Lower lobe of right lung (tissue), 2 donors: ENCODE data around the gene SPACA4. TPM values are rescaled to one million over a fixed set of nuclear protein-coding genes. Genes with fewer than 3 reads are reported as not detected.

Experiments
- ATAC-seq, 2 donors: fragments of 200-7000 bp; cut with Tn5 transposase; one replicate each; pipeline ENCODE4 v1.9.1; 2020 to 2022; ENCODE audit warnings: mild to moderate bottlenecking in 2 of 2, moderate library complexity in 2 of 2
- DNase-seq: peaks from one replicate; pipeline ENCODE4 v3.0.0-alpha.2; 2020
- H3K27ac ChIP-seq: fragments of 200-600 bp; one replicate; pipeline ENCODE4 v1.8.0; 2022
- H3K27me3 ChIP-seq: fragments of 200-600 bp; one replicate; pipeline ENCODE4 v1.8.0; 2022; ENCODE audit warnings: low read depth
- H3K36me3 ChIP-seq: fragments of 200-600 bp; one replicate; pipeline ENCODE4 v1.8.0; 2022; ENCODE audit warnings: mild to moderate bottlenecking
- H3K4me1 ChIP-seq: fragments of 200-600 bp; one replicate; pipeline ENCODE4 v1.8.0; 2022
- H3K4me3 ChIP-seq: fragments of 200-600 bp; one replicate; pipeline ENCODE4 v1.8.0; 2022; ENCODE audit warnings: mild to moderate bottlenecking
- H3K9me3 ChIP-seq: fragments of 200-600 bp; one replicate; pipeline ENCODE4 v1.8.0; 2022
- CTCF ChIP-seq: fragments of 200-600 bp; IDR thresholded peaks from one replicate; pipeline ENCODE4 v1.8.0; 2022; ENCODE audit warnings: antibody characterized with exemption, mild to moderate bottlenecking
- intact Hi-C: fragments of 100-400 bp; cut with DNase I; formaldehyde crosslinking; loops from one replicate; pipeline ENCODE4 v1.11.0; 2022
- total RNA-seq: library from RNA; stranded (reverse); fragmentation: NEBNext Ultra II Directional; extraction: Animal tissue kit (Norgen Biotek cat#: 25700); gene quantifications from one replicate; pipeline ENCODE4 v1.2.1, GENCODE V29; 2021
- donor health status: DM: no; HTN: yes; CAD: no; lungs with severe emphysema.

SPACA4 gene
- total RNA-seq, 1 donor from 2014 or later: not detected

DNA sequence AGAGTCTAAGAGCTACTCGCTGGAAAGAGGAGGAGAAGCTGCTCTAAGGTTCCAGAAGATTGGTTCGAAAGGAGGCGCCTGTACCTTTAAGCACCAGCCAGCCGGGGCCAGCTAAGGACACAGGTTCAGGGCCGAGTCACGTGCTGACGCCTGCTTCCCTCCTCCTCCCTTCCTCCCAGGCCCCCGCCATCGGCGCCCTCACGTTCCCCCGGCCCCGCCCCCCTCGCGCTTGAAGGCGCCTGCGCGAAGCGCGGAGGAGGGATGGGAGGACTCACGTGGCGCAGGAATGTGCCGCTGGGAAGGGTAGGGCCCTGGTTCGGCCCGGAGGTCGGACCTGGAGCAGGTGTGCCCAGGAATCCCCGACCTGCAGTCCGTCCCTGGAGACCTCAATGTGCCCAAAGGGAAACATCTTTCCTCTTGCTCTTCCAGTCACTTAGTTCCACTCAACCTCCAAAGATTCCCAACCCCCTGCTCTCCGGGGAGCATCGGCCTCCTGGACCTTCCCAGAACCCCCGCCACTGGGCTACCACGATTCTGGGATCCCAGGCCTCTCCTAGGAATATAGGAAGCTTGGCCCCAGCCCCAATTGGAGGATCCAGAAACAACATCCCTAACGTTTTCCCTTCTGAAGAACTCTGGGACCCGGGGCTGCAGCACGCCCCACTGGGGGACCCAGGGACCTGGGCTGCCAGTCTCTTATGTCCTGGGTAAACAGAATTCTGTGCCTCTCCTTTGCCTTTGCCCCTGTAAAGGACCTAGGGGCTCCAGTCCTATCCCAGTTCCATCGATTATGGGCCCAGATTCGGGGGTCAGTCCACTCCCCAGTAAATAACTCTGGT lies 28.1 kb downstream of the SPACA4 start:
- ATAC-seq (peak; percentile 68 to 74), DNase-seq (peak; percentile 98)
- Histone ChIP-seq H3K36me3 (peaks cover 37% of the 10 kb centered on the region), H3K4me1 (peaks cover 75% of the 10 kb centered on the region), H3K27me3 (no peaks in the 10 kb centered on the region), H3K4me3 (peak overlapping the region; percentile 84), H3K27ac (peak overlapping the region; percentile 96), H3K9me3 (no peaks in the 10 kb centered on the region)
- intact Hi-C loops: no loop called here
- TF ChIP-seq CTCF: no peak

DNA sequence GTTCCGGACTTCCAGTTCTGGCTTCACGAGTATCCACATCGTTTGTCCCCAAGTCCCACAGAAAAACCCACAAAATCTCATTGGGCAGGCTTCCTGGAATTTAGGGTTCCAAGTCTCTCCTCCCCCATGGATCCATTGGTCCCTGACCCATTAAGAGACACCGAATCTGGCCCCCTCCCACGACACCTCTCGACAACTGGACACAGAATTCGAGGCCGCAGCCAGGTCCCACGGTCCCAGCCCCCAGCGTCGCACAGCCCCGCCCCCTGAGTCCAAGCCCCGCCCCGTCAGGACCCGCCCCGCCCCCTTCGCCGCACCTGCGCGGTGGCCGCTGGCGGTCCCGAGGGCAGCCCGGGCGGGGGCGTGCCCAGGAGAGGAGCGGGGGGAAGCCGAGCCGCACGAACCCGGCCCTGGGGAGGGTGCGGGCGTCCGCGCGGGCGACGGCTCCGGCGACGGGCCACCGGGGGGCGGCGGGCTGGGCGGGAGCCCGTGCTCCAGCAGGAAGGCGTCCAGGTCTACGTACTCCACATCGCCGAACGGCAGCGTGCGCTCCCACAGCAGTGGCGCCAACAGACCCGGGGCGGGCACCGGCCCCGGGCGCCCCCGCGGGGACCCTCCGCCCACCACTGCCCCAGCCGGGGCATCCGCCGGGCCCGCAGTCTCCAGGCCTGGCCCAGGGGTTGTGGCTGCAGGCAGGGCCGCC lies 28.9 kb downstream of the SPACA4 start:
- Histone ChIP-seq H3K27me3 (no peaks in the 10 kb centered on the region), H3K27ac (peak overlapping the region; percentile 96), H3K4me1 (peaks cover 67% of the 10 kb centered on the region), H3K4me3 (peak overlapping the region; percentile 84), H3K36me3 (peaks cover 30% of the 10 kb centered on the region), H3K9me3 (no peaks in the 10 kb centered on the region)
- TF ChIP-seq CTCF: no peak
- DNase-seq (peak; percentile 78), ATAC-seq (peak; percentile 66 to 67)
- intact Hi-C loops: no loop called here

GRCh38 chr19:48635966-48636858 lies 29.7 kb downstream of the SPACA4 start:
- no peak for DNase-seq
- ATAC-seq: no peak
- Histone ChIP-seq H3K4me3 (peak overlapping the region; percentile 84), H3K27me3 (no peaks in the 10 kb centered on the region), H3K27ac (peak overlapping the region; percentile 96), H3K36me3 (peaks cover 22% of the 10 kb centered on the region), H3K9me3 (no peaks in the 10 kb centered on the region), H3K4me1 (peaks cover 59% of the 10 kb centered on the region)
- TF ChIP-seq CTCF: no peak
- intact Hi-C loops: no loop called here

- Histone ChIP-seq H3K4me1 (peaks cover 52% of the 10 kb centered on the region), H3K27me3 (no peaks in the 10 kb centered on the region), H3K36me3 (peaks cover 18% of the 10 kb centered on the region), H3K4me3 (peak within 1 kb of the TSS; percentile 84), H3K27ac (peak within 1 kb of the TSS; percentile 96), H3K9me3 (no peaks in the 10 kb centered on the region)
- peak; percentile 8 to 11 for ATAC-seq
- peak; percentile 80 for DNase-seq
- peak; percentile 24 for TF ChIP-seq CTCF
- intact Hi-C loops: no loop called here
Observed at GRCh38 chr19:48636859-48637448, 30.4 kb downstream of the SPACA4 start, which contains the start of gene DBP. DBP (minus strand) TSS chr19:48637379; CDS start chr19:48636994, 385 bp downstream.
